NT2/D1 (cell line): ENCODE data around the gene TRIM72.

ENCODE experiments used
- DNase-seq: peaks from one replicate; pipeline ENCODE4 v3.0.0-alpha.2; 2011; ENCODE audit warnings: low read depth, low spot score
- H3K27me3 ChIP-seq: 2 replicates; pipeline ENCODE4 v1.6.0; 2011; ENCODE audit warnings: mild to moderate bottlenecking; ENCODE audit not compliant: insufficient read length, insufficient read depth
- H3K36me3 ChIP-seq: 2 replicates; pipeline ENCODE4 v1.6.1; 2011; ENCODE audit warnings: mild to moderate bottlenecking, low read length, mixed read lengths; ENCODE audit not compliant: insufficient read depth, insufficient read length
- H3K4me1 ChIP-seq: 2 replicates; pipeline ENCODE4 v1.5.1; 2011; ENCODE audit not compliant: insufficient read depth, insufficient read length
- H3K4me3 ChIP-seq: 2 replicates; pipeline ENCODE4 v1.5.1; 2011; ENCODE audit warnings: low read depth; ENCODE audit not compliant: insufficient read length
- H3K9ac ChIP-seq: 2 replicates; pipeline ENCODE4 v1.6.0; 2011; ENCODE audit warnings: low read depth; ENCODE audit not compliant: insufficient read length
- H3K9me3 ChIP-seq: 2 replicates; pipeline ENCODE4 v1.5.1; 2011; ENCODE audit warnings: mild to moderate bottlenecking, low read length; ENCODE audit not compliant: insufficient read depth
- SUZ12 ChIP-seq: IDR thresholded peaks from 2 replicates; pipeline ENCODE4 v1.6.1; 2011; ENCODE audit not compliant: insufficient read length, insufficient read depth; ENCODE audit errors: extremely low read depth
- YY1 ChIP-seq: IDR thresholded peaks from 2 replicates; pipeline ENCODE4 v1.6.1; 2011; ENCODE audit not compliant: insufficient read length, insufficient read depth
- ZNF274 ChIP-seq: IDR thresholded peaks from 2 replicates; pipeline ENCODE4 v1.6.1; 2011; ENCODE audit warnings: mild to moderate bottlenecking, low read depth, low read length

Gene TRIM72

GRCh38 chr16:31219154-31219741 lies 5.3 kb downstream of the TRIM72 start:
- H3K9me3 ChIP-seq: no peaks in the 10 kb centered on the region
- no peaks in the 10 kb centered on the region for H3K36me3 ChIP-seq
- peaks cover 52% of the 10 kb centered on the region for H3K27me3 ChIP-seq
- no peak overlapping the region for H3K9ac ChIP-seq
- TF ChIP-seq YY1 (no peak), ZNF274 (no peak), SUZ12 (no peak)
- no peak for DNase-seq
- no peak overlapping the region for H3K4me3 ChIP-seq
- H3K4me1 ChIP-seq: peaks cover 20% of the 10 kb centered on the region

GRCh38 chr16:31221357-31222160 lies 7.6 kb downstream of the TRIM72 start:
- DNase-seq: no peak

GRCh38 chr16:31223044-31223443 lies 9.1 kb downstream of the TRIM72 start:
- Histone ChIP-seq H3K4me1 (no peaks in the 10 kb centered on the region), H3K9me3 (no peaks in the 10 kb centered on the region), H3K9ac (no peak overlapping the region), H3K4me3 (no peak overlapping the region), H3K27me3 (peaks cover 14% of the 10 kb centered on the region), H3K36me3 (no peaks in the 10 kb centered on the region)
- no peak for DNase-seq
- TF ChIP-seq SUZ12 (no peak), YY1 (no peak), ZNF274 (no peak)

More at GRCh38 chr16:31221357-31222160, 7.6 kb downstream of the TRIM72 start:
- Histone ChIP-seq H3K36me3 (no peaks in the 10 kb centered on the region), H3K4me1 (peaks cover 8% of the 10 kb centered on the region), H3K4me3 (no peak overlapping the region), H3K9ac (no peak overlapping the region), H3K9me3 (no peaks in the 10 kb centered on the region), H3K27me3 (peaks cover 29% of the 10 kb centered on the region)
- TF ChIP-seq ZNF274 (no peak), YY1 (no peak), SUZ12 (no peak)

GRCh38 chr16:31224092-31224955 lies 10.4 kb downstream of the TRIM72 start:
- H3K9me3 ChIP-seq: no peaks in the 10 kb centered on the region
- no peak overlapping the region for H3K9ac ChIP-seq
- no peaks in the 10 kb centered on the region for H3K36me3 ChIP-seq
- DNase-seq: no peak
- H3K4me3 ChIP-seq: no peak overlapping the region
- no peaks in the 10 kb centered on the region for H3K4me1 ChIP-seq
- peaks cover 13% of the 10 kb centered on the region for H3K27me3 ChIP-seq
- TF ChIP-seq YY1: no peak
- TF ChIP-seq SUZ12: no peak
- no peak for TF ChIP-seq ZNF274

- H3K36me3 ChIP-seq: no peaks in the 10 kb centered on the region
- H3K4me1 ChIP-seq: no peaks in the 10 kb centered on the region
- DNase-seq: no peak
- TF ChIP-seq ZNF274 (no peak), SUZ12 (no peak), YY1 (no peak)
- H3K9ac ChIP-seq: no peak overlapping the region
- H3K4me3 ChIP-seq: no peak overlapping the region
- peaks cover 13% of the 10 kb centered on the region for H3K27me3 ChIP-seq
- H3K9me3 ChIP-seq: no peaks in the 10 kb centered on the region
Measured at GRCh38 chr16:31225193-31225592, 11.3 kb downstream of the TRIM72 start.

- H3K4me1 ChIP-seq: no peaks in the 10 kb centered on the region
- no peak for DNase-seq
- H3K9ac ChIP-seq: no peak overlapping the region
- no peak overlapping the region for H3K4me3 ChIP-seq
- TF ChIP-seq ZNF274: no peak
- no peak for TF ChIP-seq YY1
- no peak for TF ChIP-seq SUZ12
- H3K36me3 ChIP-seq: no peaks in the 10 kb centered on the region
- peaks cover 10% of the 10 kb centered on the region; the same call in 1 of the 2 replicates for H3K9me3 ChIP-seq
- no peaks in the 10 kb centered on the region for H3K27me3 ChIP-seq
Measured at GRCh38 chr16:31228206-31228605, 14.3 kb downstream of the TRIM72 start.

- Histone ChIP-seq H3K27me3 (no peaks in the 10 kb centered on the region), H3K9ac (no peak overlapping the region), H3K36me3 (no peaks in the 10 kb centered on the region), H3K4me1 (no peaks in the 10 kb centered on the region), H3K4me3 (no peak overlapping the region), H3K9me3 (peaks cover 10% of the 10 kb centered on the region; the same call in 1 of the 2 replicates)
- TF ChIP-seq ZNF274 (no peak), YY1 (no peak), SUZ12 (no peak)
- DNase-seq: no peak
Measured at GRCh38 chr16:31229501-31229900, 15.6 kb downstream of the TRIM72 start.
